Measurements from ENCODE around the gene OGFOD1. TPM values are rescaled to one million over a fixed set of nuclear protein-coding genes. Genes with fewer than 3 reads are reported as not detected.

OGFOD1 gene
- total RNA-seq, 2 experiments from 2014 or later, result 35.1 to 56.8 TPM

DNA sequence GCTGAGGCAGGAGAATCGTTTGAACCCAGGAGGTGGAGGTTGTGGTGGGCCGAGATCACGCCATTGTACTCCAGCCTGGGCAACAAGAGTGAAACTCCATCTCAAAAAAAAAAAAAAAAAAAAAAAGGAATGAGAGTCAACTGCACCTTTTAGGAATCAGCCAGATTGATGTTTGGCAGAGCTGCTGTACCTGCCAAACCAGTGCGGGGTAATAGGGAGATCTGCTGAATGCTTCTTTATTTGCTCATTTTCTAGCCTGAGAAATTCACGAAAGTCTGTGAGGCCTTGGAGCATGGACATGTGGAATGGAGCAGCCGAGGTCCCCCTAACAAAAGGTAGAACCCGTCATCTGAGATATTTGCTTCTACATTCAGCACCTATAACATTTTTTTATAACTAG, 18.4 kb downstream of the OGFOD1 start:
- no peaks in the 10 kb centered on the region for H3K4me1 ChIP-seq (ENCODE audit: insufficient read depth, low read length, poor library complexity, severe bottlenecking)
- no peaks in the 10 kb centered on the region for H4K20me1 ChIP-seq (ENCODE audit: insufficient read depth, low read length)
- ChIA-PET CTCF (ENCODE audit: unreplicated experiment) (no interaction called here), POLR2A (interaction anchor here (0.6 to 0.7 kb wide), 2 partner anchors 367 to 1891 kb away, joined by 3 read pairs; no protein-coding TSS in a partner anchor)
- H3K36me3 ChIP-seq (ENCODE audit: insufficient read depth, low read length), result peaks cover 96% of the 10 kb centered on the region
- no peak overlapping the region for H2AFZ ChIP-seq (ENCODE audit: low read length)
- no peaks in the 10 kb centered on the region for H3K9me3 ChIP-seq (ENCODE audit: low read length)
- no TSS peak for BruUV-seq (replicated peaks)
- intact Hi-C loops (cut with micrococcal nuclease; ENCODE audit: unreplicated experiment), result no loop called here
- H3K27ac ChIP-seq (ENCODE audit: low read depth, low read length, poor library complexity, severe bottlenecking), result no peak overlapping the region
- no peak overlapping the region for H3K4me3 ChIP-seq (ENCODE audit: low read depth, low read length, poor library complexity, severe bottlenecking)
- H3K4me2 ChIP-seq (ENCODE audit: low read length), result no peak overlapping the region
- TF ChIP-seq, protein P1, sequence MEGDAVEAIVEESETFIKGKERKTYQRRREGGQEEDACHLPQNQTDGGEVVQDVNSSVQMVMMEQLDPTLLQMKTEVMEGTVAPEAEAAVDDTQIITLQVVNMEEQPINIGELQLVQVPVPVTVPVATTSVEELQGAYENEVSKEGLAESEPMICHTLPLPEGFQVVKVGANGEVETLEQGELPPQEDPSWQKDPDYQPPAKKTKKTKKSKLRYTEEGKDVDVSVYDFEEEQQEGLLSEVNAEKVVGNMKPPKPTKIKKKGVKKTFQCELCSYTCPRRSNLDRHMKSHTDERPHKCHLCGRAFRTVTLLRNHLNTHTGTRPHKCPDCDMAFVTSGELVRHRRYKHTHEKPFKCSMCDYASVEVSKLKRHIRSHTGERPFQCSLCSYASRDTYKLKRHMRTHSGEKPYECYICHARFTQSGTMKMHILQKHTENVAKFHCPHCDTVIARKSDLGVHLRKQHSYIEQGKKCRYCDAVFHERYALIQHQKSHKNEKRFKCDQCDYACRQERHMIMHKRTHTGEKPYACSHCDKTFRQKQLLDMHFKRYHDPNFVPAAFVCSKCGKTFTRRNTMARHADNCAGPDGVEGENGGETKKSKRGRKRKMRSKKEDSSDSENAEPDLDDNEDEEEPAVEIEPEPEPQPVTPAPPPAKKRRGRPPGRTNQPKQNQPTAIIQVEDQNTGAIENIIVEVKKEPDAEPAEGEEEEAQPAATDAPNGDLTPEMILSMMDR (conservative IDR thresholded peaks at IDR 0.05; ENCODE audit: low read length), result no peak
- TF ChIP-seq EZH2phosphoT487 (IDR thresholded peaks at IDR 0.05; ENCODE audit: borderline replicate concordance, low read depth, low read length), result no peak
- H3K9me2 ChIP-seq (ENCODE audit: insufficient read depth, low read length), result no peaks in the 10 kb centered on the region
- DNase-seq (ENCODE audit: low spot score), result no peak
- no peaks in the 10 kb centered on the region for H3K79me2 ChIP-seq (ENCODE audit: insufficient read depth, low read depth, low read length)

DNA sequence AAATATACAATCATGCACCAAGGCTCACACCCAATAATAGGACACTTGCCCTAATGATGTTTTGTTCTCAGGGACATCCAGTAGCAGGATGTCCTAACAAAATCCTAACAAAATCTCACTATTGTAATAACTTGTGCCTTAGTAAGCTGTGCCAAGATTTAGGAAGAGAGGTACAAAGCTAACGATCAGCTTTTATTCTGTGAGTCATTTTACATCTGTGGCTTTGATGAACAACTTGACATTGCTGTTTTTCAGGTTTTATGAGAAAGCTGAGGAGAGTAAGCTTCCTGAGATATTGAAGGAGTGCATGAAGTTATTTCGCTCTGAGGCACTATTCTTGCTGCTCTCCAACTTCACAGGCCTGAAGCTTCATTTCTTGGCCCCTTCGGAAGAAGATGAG, 18.9 kb downstream of the OGFOD1 start:
- intact Hi-C loops (cut with micrococcal nuclease; ENCODE audit: unreplicated experiment), result no loop called here
- CTCF ChIA-PET (ENCODE audit: unreplicated experiment), result interaction anchor here (0.8 kb wide), 1 partner anchor 10 kb away, joined by 3 read pairs; no protein-coding TSS in a partner anchor

DNA sequence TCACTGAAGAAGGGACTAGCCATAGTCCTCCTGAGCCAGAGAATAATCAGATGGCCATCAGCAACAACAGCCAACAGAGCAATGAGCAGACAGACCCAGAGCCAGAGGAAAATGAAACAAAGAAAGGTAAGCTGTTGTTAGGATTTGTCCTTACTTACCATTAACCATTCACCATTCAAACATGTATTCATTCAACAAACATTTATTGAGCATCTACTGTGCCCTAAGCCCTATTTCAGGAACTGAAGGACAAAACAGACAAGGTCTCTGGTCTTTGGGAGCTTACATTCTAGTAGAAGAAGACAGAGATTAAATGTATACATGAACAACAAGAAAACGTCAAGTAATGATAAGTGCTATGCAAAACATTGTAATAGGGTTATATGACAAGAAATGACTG, 19.3 kb downstream of the OGFOD1 start:
- Histone ChIP-seq H3K9me3 (ENCODE audit: low read length) (no peaks in the 10 kb centered on the region), H3K9me2 (ENCODE audit: insufficient read depth, low read length) (no peaks in the 10 kb centered on the region), H3K4me1 (ENCODE audit: insufficient read depth, low read length, poor library complexity, severe bottlenecking) (no peaks in the 10 kb centered on the region), H3K4me2 (ENCODE audit: low read length) (no peak overlapping the region), H3K79me2 (ENCODE audit: insufficient read depth, low read depth, low read length) (no peaks in the 10 kb centered on the region), H3K4me3 (ENCODE audit: low read depth, low read length, poor library complexity, severe bottlenecking) (no peak overlapping the region), H4K20me1 (ENCODE audit: insufficient read depth, low read length) (no peaks in the 10 kb centered on the region), H3K36me3 (ENCODE audit: insufficient read depth, low read length) (peaks cover 98% of the 10 kb centered on the region), H2AFZ (ENCODE audit: low read length) (no peak overlapping the region), H3K27ac (ENCODE audit: low read depth, low read length, poor library complexity, severe bottlenecking) (no peak overlapping the region)
- intact Hi-C loops (cut with micrococcal nuclease; ENCODE audit: unreplicated experiment), result no loop called here
- no TSS peak for BruUV-seq (replicated peaks)
- TF ChIP-seq EZH2phosphoT487 (IDR thresholded peaks at IDR 0.05; ENCODE audit: borderline replicate concordance, low read depth, low read length), result no peak
- TF ChIP-seq, protein P1 (conservative IDR thresholded peaks at IDR 0.05; ENCODE audit: low read length), result no peak
- ChIA-PET POLR2A (interaction anchor here (0.6 kb wide), 1 partner anchor 21 kb away, joined by 4 read pairs; no protein-coding TSS in a partner anchor), CTCF (ENCODE audit: unreplicated experiment) (interaction anchor here (0.8 kb wide), 1 partner anchor 10 kb away, joined by 3 read pairs; no protein-coding TSS in a partner anchor)
- DNase-seq (ENCODE audit: low spot score), result no peak

More for the DNA sequence above, 18.9 kb downstream of the OGFOD1 start:
- Histone ChIP-seq H4K20me1 (ENCODE audit: insufficient read depth, low read length) (no peaks in the 10 kb centered on the region), H3K4me3 (ENCODE audit: low read depth, low read length, poor library complexity, severe bottlenecking) (no peak overlapping the region), H3K4me2 (ENCODE audit: low read length) (no peak overlapping the region), H3K9me2 (ENCODE audit: insufficient read depth, low read length) (no peaks in the 10 kb centered on the region), H3K36me3 (ENCODE audit: insufficient read depth, low read length) (peaks cover 98% of the 10 kb centered on the region), H3K4me1 (ENCODE audit: insufficient read depth, low read length, poor library complexity, severe bottlenecking) (no peaks in the 10 kb centered on the region), H3K27ac (ENCODE audit: low read depth, low read length, poor library complexity, severe bottlenecking) (no peak overlapping the region), H3K79me2 (ENCODE audit: insufficient read depth, low read depth, low read length) (no peaks in the 10 kb centered on the region), H3K9me3 (ENCODE audit: low read length) (no peaks in the 10 kb centered on the region), H2AFZ (ENCODE audit: low read length) (no peak overlapping the region)
- DNase-seq (ENCODE audit: low spot score), result no peak
- TF ChIP-seq, protein P1 (conservative IDR thresholded peaks at IDR 0.05; ENCODE audit: low read length), result no peak
- no peak for TF ChIP-seq EZH2phosphoT487 (IDR thresholded peaks at IDR 0.05; ENCODE audit: borderline replicate concordance, low read depth, low read length)
- POLR2A ChIA-PET, result interaction anchor here (0.6 kb wide), 1 partner anchor 1890 kb away, joined by 3 read pairs; no protein-coding TSS in a partner anchor
- no TSS peak for BruUV-seq (replicated peaks)

Measured in OCI-LY7 (cell line).